K562 (cell line): ENCODE results near the gene CLASP2. TPM values are rescaled to one million over a fixed set of nuclear protein-coding genes. Genes with fewer than 3 reads are reported as not detected.

Source experiments
- ARID1B ChIP-seq: fragments of 450-650 bp; IDR thresholded peaks from 2 replicates; pipeline ENCODE4 v1.6.1; 2016; ENCODE audit warnings: antibody characterized with exemption, mild to moderate bottlenecking, inconsistent platforms
- BCOR ChIP-seq: fragments of 450-650 bp; IDR thresholded peaks from 2 replicates; pipeline ENCODE4 v1.6.1; 2016
- BMI1 ChIP-seq: fragments of 150-350 bp; IDR thresholded peaks from 2 replicates; pipeline ENCODE4 v1.6.1; 2014; ENCODE audit warnings: low read length
- CBFA2T2 ChIP-seq: fragments of 450-650 bp; conservative IDR thresholded peaks from 2 replicates; pipeline ENCODE4 v1.6.1; 2017; ENCODE audit warnings: mild to moderate bottlenecking
- CBFA2T3 ChIP-seq: fragments of 450-650 bp; IDR thresholded peaks from 2 replicates; pipeline ENCODE4 v1.6.1; 2017
- CBX1 ChIP-seq: sonication (generic); IDR thresholded peaks from 2 replicates; pipeline ENCODE4 v1.6.1; 2016; ENCODE audit warnings: antibody characterized with exemption, low read depth, mild to moderate bottlenecking
- ESRRA ChIP-seq: fragments of 450-650 bp; IDR thresholded peaks from 2 replicates; pipeline ENCODE4 v1.6.1; 2014; ENCODE audit warnings: low read depth, mild to moderate bottlenecking, moderate library complexity, borderline replicate concordance
- KDM1A ChIP-seq, 2 experiments: fragments of 450-650 bp; IDR thresholded peaks; 2 replicates each; pipeline ENCODE4 v1.6.1; 2016; ENCODE audit warnings: mild to moderate bottlenecking in 2 of 2
- KLF10 ChIP-seq: fragments of 250-450 bp; sonication (Bioruptor Pico); IDR thresholded peaks from 2 replicates; pipeline ENCODE4 v1.6.1; 2021; ENCODE audit warnings: matching md5 sums
- KLF13 ChIP-seq: fragments of 450-650 bp; IDR thresholded peaks from 2 replicates; pipeline ENCODE4 v1.6.1; 2016; ENCODE audit warnings: missing genetic modification characterization, low read depth, mild to moderate bottlenecking, missing compliant biosample characterization, moderate library complexity, borderline replicate concordance
- L3MBTL2 ChIP-seq: fragments of 450-650 bp; IDR thresholded peaks from 2 replicates; pipeline ENCODE4 v1.6.1; 2016; ENCODE audit warnings: mild to moderate bottlenecking, moderate library complexity
- PHF8 ChIP-seq: fragments of 200-600 bp; sonication (generic); IDR thresholded peaks from 2 replicates; pipeline ENCODE4 v1.6.1; 2012; ENCODE audit warnings: mixed run types, mild to moderate bottlenecking, inconsistent platforms, low read length, moderate library complexity, borderline replicate concordance
- RBBP5 ChIP-seq: fragments of 200-600 bp; sonication (generic); IDR thresholded peaks from 2 replicates; pipeline ENCODE4 v1.6.1; 2012; ENCODE audit warnings: borderline replicate concordance, mild to moderate bottlenecking, low read length, control low read depth, inconsistent platforms; ENCODE audit not compliant: insufficient read depth, poor library complexity, severe bottlenecking
- SAFB ChIP-seq: fragments of 200-400 bp; formaldehyde crosslinking; IDR thresholded peaks from 2 replicates; pipeline ENCODE4 v1.6.1; 2017; ENCODE audit warnings: low read depth, low read length, borderline replicate concordance
- STAG1 ChIP-seq: sonication (generic); formaldehyde crosslinking; IDR thresholded peaks from 2 replicates; pipeline ENCODE4 v1.5.0; 2020; ENCODE audit warnings: missing genetic modification reagents, borderline replicate concordance
- ZBED1 ChIP-seq: IDR thresholded peaks from 2 replicates; pipeline ENCODE4 v1.6.1; 2014
- ZNF316 ChIP-seq: fragments of 450-650 bp; IDR thresholded peaks from 2 replicates; pipeline ENCODE4 v1.6.1; 2016
- polyA plus RNA-seq, 8 experiments: library from polyadenylated mRNA; depleted of rRNA in 4 of 8; stranded (reverse) in 5 of 8; unstranded in 3 of 8; fragments of >200 nt; fragmentation: Nextera tagmentation in 2 of 8; fragmentation: Illumina TruSeq in 1 of 8; extraction: Ambion mirVana in 2 of 8; extraction: Trizol in 1 of 8; gene quantifications; 2 replicates each; pipeline versions ENCODE4 v1.2.1 to v1.2.3, GENCODE V29; 2011 to 2014; ENCODE audit warnings: inconsistent platforms in 1 of 8, missing spikeins in 1 of 8
- total RNA-seq, 7 experiments: library from RNA; depleted of rRNA in 6 of 7; stranded (reverse); fragments of >200 nt in 6 of 7; fragmentation: Illumina TruSeq in 2 of 7; extraction: Trizol in 2 of 7; gene quantifications; 2 replicates each; pipeline versions ENCODE4 v1.2.1 to v1.2.3, GENCODE V29; 2011 to 2021; ENCODE audit warnings: low replicate concordance in 1 of 7
- TF ChIP-seq, protein P1 (sequence below): fragments of 250-450 bp; sonication (Bioruptor Pico); IDR thresholded peaks from 2 replicates; pipeline ENCODE4 v1.8.0; 2021; ENCODE audit warnings: mild to moderate bottlenecking, moderate library complexity
- TF ChIP-seq, protein P2 (sequence below): sonication (generic); formaldehyde crosslinking; IDR thresholded peaks from 2 replicates; pipeline ENCODE4 v1.8.0; 2022; ENCODE audit warnings: mild to moderate bottlenecking, low read depth, missing genetic modification reagents
- TF ChIP-seq, protein P3 (sequence below): sonication (generic); formaldehyde crosslinking; IDR thresholded peaks from 2 replicates; pipeline ENCODE4 v1.9.0; 2022; ENCODE audit warnings: mild to moderate bottlenecking, missing genetic modification reagents
- TF ChIP-seq, protein P4 (sequence below): sonication (generic); formaldehyde crosslinking; IDR thresholded peaks from 2 replicates; pipeline ENCODE4 v1.8.1; 2022; ENCODE audit warnings: missing genetic modification reagents
- TF ChIP-seq, protein P5 (sequence below): fragments of 250-450 bp; sonication (Bioruptor Pico); IDR thresholded peaks from 2 replicates; pipeline ENCODE4 v1.5.0; 2020; ENCODE audit warnings: mild to moderate bottlenecking, borderline replicate concordance
- TF ChIP-seq, protein P6 (sequence below): fragments of 450-650 bp; formaldehyde crosslinking; IDR thresholded peaks from 2 replicates; pipeline ENCODE4 v1.4.0; 2020; ENCODE audit warnings: mild to moderate bottlenecking

The CLASP2 gene
- total and polyA plus RNA-seq, 9 of the 15 experiments (the other 6 are each of a cell fraction or from before 2014, with no cell fraction given) = 13.5 to 107 (median 71.8) TPM

DNA sequence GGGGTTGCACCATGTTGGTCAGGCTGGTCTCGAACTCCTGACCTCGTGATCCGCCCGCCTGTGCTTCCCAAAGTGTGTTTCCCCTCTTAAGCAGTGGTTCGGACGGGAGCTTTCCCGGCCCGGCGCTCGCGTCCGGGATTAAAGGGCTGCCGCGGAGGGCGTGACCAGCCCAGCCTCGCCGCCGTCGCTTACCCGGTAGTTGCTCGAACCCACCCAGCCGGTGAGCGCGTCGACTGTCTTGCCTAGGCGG is 513 bp downstream of the CLASP2 start (continued):
- TF ChIP-seq, protein P1, sequence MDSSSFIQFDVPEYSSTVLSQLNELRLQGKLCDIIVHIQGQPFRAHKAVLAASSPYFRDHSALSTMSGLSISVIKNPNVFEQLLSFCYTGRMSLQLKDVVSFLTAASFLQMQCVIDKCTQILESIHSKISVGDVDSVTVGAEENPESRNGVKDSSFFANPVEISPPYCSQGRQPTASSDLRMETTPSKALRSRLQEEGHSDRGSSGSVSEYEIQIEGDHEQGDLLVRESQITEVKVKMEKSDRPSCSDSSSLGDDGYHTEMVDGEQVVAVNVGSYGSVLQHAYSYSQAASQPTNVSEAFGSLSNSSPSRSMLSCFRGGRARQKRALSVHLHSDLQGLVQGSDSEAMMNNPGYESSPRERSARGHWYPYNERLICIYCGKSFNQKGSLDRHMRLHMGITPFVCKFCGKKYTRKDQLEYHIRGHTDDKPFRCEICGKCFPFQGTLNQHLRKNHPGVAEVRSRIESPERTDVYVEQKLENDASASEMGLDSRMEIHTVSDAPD (CRISPR knock-in tag) = no peak
- no peak for TF ChIP-seq KDM1A (IDR thresholded peaks at IDR 0.05)
- TF ChIP-seq, protein P2, sequence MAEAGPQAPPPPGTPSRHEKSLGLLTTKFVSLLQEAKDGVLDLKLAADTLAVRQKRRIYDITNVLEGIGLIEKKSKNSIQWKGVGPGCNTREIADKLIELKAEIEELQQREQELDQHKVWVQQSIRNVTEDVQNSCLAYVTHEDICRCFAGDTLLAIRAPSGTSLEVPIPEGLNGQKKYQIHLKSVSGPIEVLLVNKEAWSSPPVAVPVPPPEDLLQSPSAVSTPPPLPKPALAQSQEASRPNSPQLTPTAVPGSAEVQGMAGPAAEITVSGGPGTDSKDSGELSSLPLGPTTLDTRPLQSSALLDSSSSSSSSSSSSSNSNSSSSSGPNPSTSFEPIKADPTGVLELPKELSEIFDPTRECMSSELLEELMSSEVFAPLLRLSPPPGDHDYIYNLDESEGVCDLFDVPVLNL (CRISPR knock-in tag) = no peak
- TF ChIP-seq ARID1B = 0 out of 2 replicates have a peak, but pooled peaks have one; percentile 24
- no peak for TF ChIP-seq CBFA2T3
- no peak for TF ChIP-seq STAG1
- TF ChIP-seq RBBP5 = no peak
- no peak for TF ChIP-seq SAFB
- no peak for TF ChIP-seq L3MBTL2
- TF ChIP-seq CBX1 = no peak; the same call in 1 of the 2 replicates
- TF ChIP-seq KLF10 (CRISPR knock-in tag) = no peak
- 0 out of 2 replicates have a peak, but pooled peaks have one; percentile 49 for TF ChIP-seq KLF13 (tag)
- no peak for TF ChIP-seq ZBED1
- TF ChIP-seq, protein P3, sequence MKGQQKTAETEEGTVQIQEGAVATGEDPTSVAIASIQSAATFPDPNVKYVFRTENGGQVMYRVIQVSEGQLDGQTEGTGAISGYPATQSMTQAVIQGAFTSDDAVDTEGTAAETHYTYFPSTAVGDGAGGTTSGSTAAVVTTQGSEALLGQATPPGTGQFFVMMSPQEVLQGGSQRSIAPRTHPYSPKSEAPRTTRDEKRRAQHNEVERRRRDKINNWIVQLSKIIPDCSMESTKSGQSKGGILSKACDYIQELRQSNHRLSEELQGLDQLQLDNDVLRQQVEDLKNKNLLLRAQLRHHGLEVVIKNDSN = peak; percentile 13; the same call in 1 of the 2 replicates
- TF ChIP-seq, protein P4, sequence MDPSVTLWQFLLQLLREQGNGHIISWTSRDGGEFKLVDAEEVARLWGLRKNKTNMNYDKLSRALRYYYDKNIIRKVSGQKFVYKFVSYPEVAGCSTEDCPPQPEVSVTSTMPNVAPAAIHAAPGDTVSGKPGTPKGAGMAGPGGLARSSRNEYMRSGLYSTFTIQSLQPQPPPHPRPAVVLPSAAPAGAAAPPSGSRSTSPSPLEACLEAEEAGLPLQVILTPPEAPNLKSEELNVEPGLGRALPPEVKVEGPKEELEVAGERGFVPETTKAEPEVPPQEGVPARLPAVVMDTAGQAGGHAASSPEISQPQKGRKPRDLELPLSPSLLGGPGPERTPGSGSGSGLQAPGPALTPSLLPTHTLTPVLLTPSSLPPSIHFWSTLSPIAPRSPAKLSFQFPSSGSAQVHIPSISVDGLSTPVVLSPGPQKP (CRISPR knock-in tag) = no peak
- TF ChIP-seq ESRRA = no peak
- no peak for TF ChIP-seq CBFA2T2
- no peak for TF ChIP-seq ZNF316
- TF ChIP-seq, protein P5, sequence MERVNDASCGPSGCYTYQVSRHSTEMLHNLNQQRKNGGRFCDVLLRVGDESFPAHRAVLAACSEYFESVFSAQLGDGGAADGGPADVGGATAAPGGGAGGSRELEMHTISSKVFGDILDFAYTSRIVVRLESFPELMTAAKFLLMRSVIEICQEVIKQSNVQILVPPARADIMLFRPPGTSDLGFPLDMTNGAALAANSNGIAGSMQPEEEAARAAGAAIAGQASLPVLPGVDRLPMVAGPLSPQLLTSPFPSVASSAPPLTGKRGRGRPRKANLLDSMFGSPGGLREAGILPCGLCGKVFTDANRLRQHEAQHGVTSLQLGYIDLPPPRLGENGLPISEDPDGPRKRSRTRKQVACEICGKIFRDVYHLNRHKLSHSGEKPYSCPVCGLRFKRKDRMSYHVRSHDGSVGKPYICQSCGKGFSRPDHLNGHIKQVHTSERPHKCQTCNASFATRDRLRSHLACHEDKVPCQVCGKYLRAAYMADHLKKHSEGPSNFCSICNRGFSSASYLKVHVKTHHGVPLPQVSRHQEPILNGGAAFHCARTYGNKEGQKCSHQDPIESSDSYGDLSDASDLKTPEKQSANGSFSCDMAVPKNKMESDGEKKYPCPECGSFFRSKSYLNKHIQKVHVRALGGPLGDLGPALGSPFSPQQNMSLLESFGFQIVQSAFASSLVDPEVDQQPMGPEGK (CRISPR knock-in tag) = no peak
- TF ChIP-seq BMI1 = no peak
- TF ChIP-seq BCOR = peak; percentile 60
- TF ChIP-seq PHF8 = no peak
- TF ChIP-seq, protein P6, sequence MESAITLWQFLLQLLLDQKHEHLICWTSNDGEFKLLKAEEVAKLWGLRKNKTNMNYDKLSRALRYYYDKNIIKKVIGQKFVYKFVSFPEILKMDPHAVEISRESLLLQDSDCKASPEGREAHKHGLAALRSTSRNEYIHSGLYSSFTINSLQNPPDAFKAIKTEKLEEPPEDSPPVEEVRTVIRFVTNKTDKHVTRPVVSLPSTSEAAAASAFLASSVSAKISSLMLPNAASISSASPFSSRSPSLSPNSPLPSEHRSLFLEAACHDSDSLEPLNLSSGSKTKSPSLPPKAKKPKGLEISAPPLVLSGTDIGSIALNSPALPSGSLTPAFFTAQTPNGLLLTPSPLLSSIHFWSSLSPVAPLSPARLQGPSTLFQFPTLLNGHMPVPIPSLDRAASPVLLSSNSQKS (CRISPR knock-in tag) = no peak
